ENCODE measurements around the gene SIDT2.

Gene SIDT2

DNA sequence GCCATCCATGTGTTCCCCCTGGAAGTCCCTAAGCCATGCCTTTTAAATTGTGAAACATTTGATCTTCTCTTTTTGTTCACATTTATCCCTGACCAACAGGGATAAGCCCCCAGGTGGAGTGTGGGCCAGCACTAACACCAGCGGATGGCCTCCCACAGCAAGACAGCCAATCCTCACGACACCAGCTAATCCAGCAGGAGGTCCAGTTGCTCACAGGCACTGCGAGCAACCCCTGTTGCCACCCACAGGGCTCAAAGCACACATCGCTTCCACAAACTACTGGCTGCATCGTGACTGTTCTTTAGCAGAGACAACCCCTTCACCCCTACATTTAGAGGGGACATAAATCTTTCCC lies 51.4 kb downstream of the SIDT2 start:
- no peak overlapping the region for H3K9ac ChIP-seq (ENCODE audit: low read length in 5 of 5)
- H3K4me1 ChIP-seq (ENCODE audit: control insufficient read depth in 5 of 5, insufficient read depth in 5 of 5, low read length in 5 of 5) = peaks cover 5 to 32% (median 31%) of the 10 kb centered on the region in 5 donors
- no peak overlapping the region for H3K4me3 ChIP-seq (ENCODE audit: low read depth in 1 of 5, low read length in 5 of 5)
- H3K9me3 ChIP-seq (ENCODE audit: control insufficient read depth in 5 of 5, low read length in 5 of 5) = no peaks in the 10 kb centered on the region
- no peak overlapping the region for H3K27ac ChIP-seq (ENCODE audit: low read depth, low read length)
- peaks cover 0 to 46% (median 38%) of the 10 kb centered on the region in 5 donors for H3K36me3 ChIP-seq (ENCODE audit: control insufficient read depth in 5 of 5, insufficient read depth in 5 of 5, low read length in 5 of 5)
- H3K27me3 ChIP-seq (ENCODE audit: control insufficient read depth in 5 of 5, insufficient read depth in 4 of 5, low read length in 5 of 5) = no peaks in the 10 kb centered on the region

DNA sequence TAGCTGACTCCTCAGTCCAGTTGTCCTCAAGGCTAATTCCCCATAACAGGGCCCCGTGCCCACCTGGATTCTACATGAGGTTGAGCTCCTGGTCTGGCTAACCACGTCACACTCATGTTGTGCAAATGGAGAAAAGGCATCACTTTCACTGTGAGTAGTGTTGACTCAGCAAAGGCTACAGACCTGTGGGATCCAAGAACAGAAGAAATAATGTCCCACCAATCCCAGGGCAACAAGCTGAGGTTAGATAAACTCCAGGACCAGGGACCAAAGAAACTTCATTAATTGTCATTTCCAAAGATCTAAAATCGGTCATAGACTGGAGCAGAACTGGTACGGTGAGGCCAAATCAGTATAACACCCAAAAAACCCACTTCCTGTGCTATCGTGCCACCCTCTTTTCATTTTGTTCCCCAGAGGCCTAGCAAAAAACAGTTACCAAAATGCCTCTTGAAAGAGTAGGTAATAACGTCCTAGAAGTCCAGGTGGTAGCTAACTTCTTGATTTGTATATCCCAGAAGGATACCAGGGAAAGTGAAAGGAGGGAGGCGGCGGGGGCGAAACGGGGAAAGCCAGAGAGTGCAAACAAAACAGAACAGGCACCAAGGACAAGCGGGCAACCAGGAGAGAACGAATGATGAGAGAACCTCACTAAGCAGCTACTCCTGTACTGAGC lies 51.9 kb downstream of the SIDT2 start:
- no peaks in the 10 kb centered on the region for H3K27me3 ChIP-seq (ENCODE audit: control insufficient read depth in 5 of 5, insufficient read depth in 4 of 5, low read length in 5 of 5)
- H3K4me3 ChIP-seq (ENCODE audit: low read depth in 1 of 5, low read length in 5 of 5) = peak overlapping the region in 3 of 5 donors; percentile 83 to 97 (median 90)
- peak overlapping the region; percentile 81 to 97 (median 95) for H3K9ac ChIP-seq (ENCODE audit: low read length in 5 of 5)
- no peaks in the 10 kb centered on the region for H3K9me3 ChIP-seq (ENCODE audit: control insufficient read depth in 5 of 5, low read length in 5 of 5)
- H3K27ac ChIP-seq (ENCODE audit: low read depth, low read length) = no peak overlapping the region
- H3K4me1 ChIP-seq (ENCODE audit: control insufficient read depth in 5 of 5, insufficient read depth in 5 of 5, low read length in 5 of 5) = peaks cover 5 to 32% (median 31%) of the 10 kb centered on the region in 5 donors
- peaks cover 0 to 43% (median 37%) of the 10 kb centered on the region in 5 donors for H3K36me3 ChIP-seq (ENCODE audit: control insufficient read depth in 5 of 5, insufficient read depth in 5 of 5, low read length in 5 of 5)

- peak overlapping the region; percentile 83 to 97 (median 90) for H3K4me3 ChIP-seq (ENCODE audit: low read depth in 1 of 5, low read length in 5 of 5)
- H3K27me3 ChIP-seq (ENCODE audit: control insufficient read depth in 5 of 5, insufficient read depth in 4 of 5, low read length in 5 of 5) = no peaks in the 10 kb centered on the region
- peaks cover 5 to 32% (median 31%) of the 10 kb centered on the region in 5 donors for H3K4me1 ChIP-seq (ENCODE audit: control insufficient read depth in 5 of 5, insufficient read depth in 5 of 5, low read length in 5 of 5)
- H3K9me3 ChIP-seq (ENCODE audit: control insufficient read depth in 5 of 5, low read length in 5 of 5) = no peaks in the 10 kb centered on the region
- peaks cover 0 to 39% (median 34%) of the 10 kb centered on the region in 5 donors for H3K36me3 ChIP-seq (ENCODE audit: control insufficient read depth in 5 of 5, insufficient read depth in 5 of 5, low read length in 5 of 5)
- peak overlapping the region; percentile 74 for H3K27ac ChIP-seq (ENCODE audit: low read depth, low read length)
- H3K9ac ChIP-seq (ENCODE audit: low read length in 5 of 5) = peak overlapping the region; percentile 81 to 97 (median 95)
Measured at GRCh38 chr11:117230999-117231841, 52.7 kb downstream of the SIDT2 start.

DNA sequence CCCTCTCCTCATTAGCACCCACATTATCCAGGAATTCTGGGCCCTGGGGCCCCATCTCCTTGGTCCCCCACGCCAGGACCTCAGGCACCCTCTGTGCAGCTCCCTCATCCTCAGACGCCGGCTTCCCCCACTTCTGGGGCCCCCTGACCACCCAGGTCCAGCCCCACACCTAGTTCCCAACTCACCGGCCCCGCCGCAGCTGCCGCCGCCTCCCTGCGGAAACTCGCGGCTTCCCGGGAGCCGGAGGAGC lies 53.2 kb downstream of the SIDT2 start, which contains the start of gene PCSK7:
Gene PCSK7, minus strand, starts transcription at position 232 of the 250 bp plus-strand sequence. CDS start 2,229 bp downstream, outside the sequence.
- H3K9me3 ChIP-seq (ENCODE audit: control insufficient read depth in 5 of 5, low read length in 5 of 5) = no peaks in the 10 kb centered on the region
- peak within 1 kb of the TSS; percentile 81 to 97 (median 95) for H3K9ac ChIP-seq (ENCODE audit: low read length in 5 of 5)
- H3K27ac ChIP-seq (ENCODE audit: low read depth, low read length) = peak within 1 kb of the TSS; percentile 77
- H3K4me1 ChIP-seq (ENCODE audit: control insufficient read depth in 5 of 5, insufficient read depth in 5 of 5, low read length in 5 of 5) = peaks cover 5 to 32% (median 31%) of the 10 kb centered on the region in 5 donors
- H3K36me3 ChIP-seq (ENCODE audit: control insufficient read depth in 5 of 5, insufficient read depth in 5 of 5, low read length in 5 of 5) = peaks cover 0 to 36% (median 31%) of the 10 kb centered on the region in 5 donors
- no peaks in the 10 kb centered on the region for H3K27me3 ChIP-seq (ENCODE audit: control insufficient read depth in 5 of 5, insufficient read depth in 4 of 5, low read length in 5 of 5)
- peak within 1 kb of the TSS; percentile 83 to 97 (median 95) for H3K4me3 ChIP-seq (ENCODE audit: low read depth in 1 of 5, low read length in 5 of 5)

- no peaks in the 10 kb centered on the region for H3K9me3 ChIP-seq (ENCODE audit: control insufficient read depth in 5 of 5, low read length in 5 of 5)
- peaks cover 0 to 30% (median 28%) of the 10 kb centered on the region in 5 donors for H3K36me3 ChIP-seq (ENCODE audit: control insufficient read depth in 5 of 5, insufficient read depth in 5 of 5, low read length in 5 of 5)
- peak within 1 kb of the TSS; percentile 83 to 97 (median 95) for H3K4me3 ChIP-seq (ENCODE audit: low read depth in 1 of 5, low read length in 5 of 5)
- no peaks in the 10 kb centered on the region for H3K27me3 ChIP-seq (ENCODE audit: control insufficient read depth in 5 of 5, insufficient read depth in 4 of 5, low read length in 5 of 5)
- H3K9ac ChIP-seq (ENCODE audit: low read length in 5 of 5) = peak within 1 kb of the TSS; percentile 81 to 97 (median 95)
- H3K4me1 ChIP-seq (ENCODE audit: control insufficient read depth in 5 of 5, insufficient read depth in 5 of 5, low read length in 5 of 5) = peaks cover 5 to 32% (median 31%) of the 10 kb centered on the region in 5 donors
- peak within 1 kb of the TSS; percentile 77 for H3K27ac ChIP-seq (ENCODE audit: low read depth, low read length)
Measured at GRCh38 chr11:117232092-117232878, 53.7 kb downstream of the SIDT2 start, which contains the start of gene RNF214. Gene RNF214 (plus strand): TSS chr11:117232671. CDS start chr11:117234273, 1,602 bp downstream.

DNA sequence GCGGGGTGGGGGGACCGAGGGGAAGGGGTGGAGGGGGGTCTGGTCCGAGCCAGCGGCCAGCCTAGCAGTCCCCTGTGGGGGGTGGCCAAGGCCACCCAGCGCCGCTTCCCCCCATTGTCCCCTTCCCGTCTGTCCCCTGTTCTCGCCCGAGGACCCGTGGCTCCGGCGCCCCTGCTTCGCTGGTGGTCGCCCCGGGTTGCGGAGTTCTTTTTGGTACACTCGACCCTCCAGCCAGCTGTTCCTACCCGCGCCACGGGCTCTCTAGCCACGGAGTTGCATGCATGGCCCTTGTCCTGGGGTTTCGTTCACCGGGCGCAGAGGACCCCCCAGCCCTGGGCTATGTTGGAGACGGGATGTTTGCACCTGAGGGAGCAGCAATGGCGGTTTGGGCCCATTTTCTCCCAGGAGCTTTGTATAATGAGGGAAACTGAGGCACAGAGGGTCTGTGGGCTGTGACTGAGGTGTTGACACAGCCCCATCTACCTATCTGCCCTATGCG lies 54.4 kb downstream of the SIDT2 start:
- Histone ChIP-seq H3K9me3 (ENCODE audit: control insufficient read depth in 5 of 5, low read length in 5 of 5) (no peaks in the 10 kb centered on the region), H3K4me3 (ENCODE audit: low read depth in 1 of 5, low read length in 5 of 5) (peak overlapping the region; percentile 72 to 97 (median 80)), H3K4me1 (ENCODE audit: control insufficient read depth in 5 of 5, insufficient read depth in 5 of 5, low read length in 5 of 5) (peaks cover 5 to 32% (median 31%) of the 10 kb centered on the region in 5 donors), H3K27ac (ENCODE audit: low read depth, low read length) (peak overlapping the region; percentile 46), H3K36me3 (ENCODE audit: control insufficient read depth in 5 of 5, insufficient read depth in 5 of 5, low read length in 5 of 5) (peaks cover 0 to 24% (median 22%) of the 10 kb centered on the region in 5 donors), H3K9ac (ENCODE audit: low read length in 5 of 5) (peak overlapping the region in 4 of 5 donors; percentile 68 to 87 (median 80)), H3K27me3 (ENCODE audit: control insufficient read depth in 5 of 5, insufficient read depth in 4 of 5, low read length in 5 of 5) (no peaks in the 10 kb centered on the region)

DNA sequence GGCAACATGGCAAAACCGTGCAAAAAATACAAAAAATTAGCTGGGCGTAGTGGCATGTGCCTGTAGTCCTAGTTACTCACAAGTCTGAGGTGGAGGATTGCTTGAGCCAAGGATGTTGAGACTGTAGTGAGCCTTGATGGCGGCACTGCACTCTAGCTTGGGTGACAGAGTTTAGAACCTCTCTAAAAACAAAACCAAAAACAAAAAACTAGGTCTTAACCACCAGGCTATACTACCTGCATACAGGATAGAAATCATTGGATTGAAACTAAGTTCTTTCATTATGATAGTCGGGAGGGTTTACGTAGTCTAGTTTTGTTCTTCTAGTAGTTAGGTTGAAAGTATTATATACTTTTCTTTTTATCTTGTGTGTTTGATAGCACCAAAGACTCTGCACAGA lies 59.7 kb downstream of the SIDT2 start:
- H3K9me3 ChIP-seq (ENCODE audit: control insufficient read depth in 5 of 5, low read length in 5 of 5) = no peaks in the 10 kb centered on the region
- peaks cover 0 to 13% (median 11%) of the 10 kb centered on the region in 5 donors for H3K4me1 ChIP-seq (ENCODE audit: control insufficient read depth in 5 of 5, insufficient read depth in 5 of 5, low read length in 5 of 5)
- peaks cover 8 to 38% (median 26%) of the 10 kb centered on the region in 5 donors for H3K36me3 ChIP-seq (ENCODE audit: control insufficient read depth in 5 of 5, insufficient read depth in 5 of 5, low read length in 5 of 5)
- H3K4me3 ChIP-seq (ENCODE audit: low read depth in 1 of 5, low read length in 5 of 5) = no peak overlapping the region
- no peak overlapping the region for H3K27ac ChIP-seq (ENCODE audit: low read depth, low read length)
- no peak overlapping the region for H3K9ac ChIP-seq (ENCODE audit: low read length in 5 of 5)
- H3K27me3 ChIP-seq (ENCODE audit: control insufficient read depth in 5 of 5, insufficient read depth in 4 of 5, low read length in 5 of 5) = no peaks in the 10 kb centered on the region

DNA sequence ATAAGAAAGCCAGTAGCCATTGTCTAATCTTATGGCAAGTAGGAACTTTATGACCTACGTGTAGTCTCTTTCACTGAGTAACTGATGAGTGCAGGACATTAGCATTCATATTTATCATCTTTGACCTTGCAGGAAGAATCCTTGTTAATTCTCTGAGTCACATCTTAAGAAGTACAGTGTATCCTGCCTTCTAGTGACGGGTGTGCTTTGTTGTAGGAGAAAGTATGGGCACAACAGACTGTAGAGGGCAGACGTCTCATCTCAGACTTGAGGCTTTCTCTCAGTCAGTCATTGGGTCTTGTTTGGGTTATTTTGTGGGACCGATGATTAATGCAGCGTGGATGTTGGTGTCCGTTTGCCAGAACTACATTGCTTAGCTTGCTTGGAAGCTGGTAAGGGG lies 60.8 kb downstream of the SIDT2 start:
- H3K4me1 ChIP-seq (ENCODE audit: control insufficient read depth in 5 of 5, insufficient read depth in 5 of 5, low read length in 5 of 5) = peaks cover 0 to 2% (median under 1%) of the 10 kb centered on the region in 5 donors
- peaks cover 9 to 45% (median 35%) of the 10 kb centered on the region in 5 donors for H3K36me3 ChIP-seq (ENCODE audit: control insufficient read depth in 5 of 5, insufficient read depth in 5 of 5, low read length in 5 of 5)
- H3K4me3 ChIP-seq (ENCODE audit: low read depth in 1 of 5, low read length in 5 of 5) = no peak overlapping the region
- no peak overlapping the region for H3K27ac ChIP-seq (ENCODE audit: low read depth, low read length)
- H3K9ac ChIP-seq (ENCODE audit: low read length in 5 of 5) = no peak overlapping the region
- H3K27me3 ChIP-seq (ENCODE audit: control insufficient read depth in 5 of 5, insufficient read depth in 4 of 5, low read length in 5 of 5) = no peaks in the 10 kb centered on the region
- no peaks in the 10 kb centered on the region for H3K9me3 ChIP-seq (ENCODE audit: control insufficient read depth in 5 of 5, low read length in 5 of 5)
